Measurements from ENCODE around the gene HELZ2. TPM values are rescaled to one million over a fixed set of nuclear protein-coding genes. Genes with fewer than 3 reads are reported as not detected.

HELZ2 gene
- total RNA-seq, 1 experiment from 2014 or later, result 27.9 TPM

- Histone ChIP-seq H2BK120ac (ENCODE audit: low read depth, low read length, poor library complexity, severe bottlenecking) (no peak overlapping the region), H4K20me1 (ENCODE audit: control insufficient read depth, insufficient read depth, insufficient read length) (no peaks in the 10 kb centered on the region), H3K9me3 (ENCODE audit: control insufficient read depth, low read depth, low read length) (no peaks in the 10 kb centered on the region), H2BK20ac (ENCODE audit: low read depth, low read length, poor library complexity, severe bottlenecking) (no peak overlapping the region), H3K4ac (ENCODE audit: low read depth, low read length) (no peak overlapping the region), H3K18ac (ENCODE audit: insufficient read length, low read depth, low read length) (no peak overlapping the region), H3K79me2 (ENCODE audit: insufficient read depth, low read length) (no peaks in the 10 kb centered on the region), H3K79me1 (ENCODE audit: insufficient read depth, low read depth, low read length, poor library complexity, severe bottlenecking) (no peaks in the 10 kb centered on the region), H3K4me2 (ENCODE audit: insufficient read depth, insufficient read length, low read length) (no peak overlapping the region), H3K27me3 (ENCODE audit: insufficient read depth, low read length) (no peaks in the 10 kb centered on the region), H3T11ph (ENCODE audit: low read length) (no peak overlapping the region), H2AFZ (ENCODE audit: low read length) (no peak overlapping the region), H3K14ac (ENCODE audit: insufficient read depth, low read length) (no peak overlapping the region; the same call in 1 of the 2 replicates), H2BK5ac (ENCODE audit: insufficient read length, low read length) (no peak overlapping the region), H3K9ac (ENCODE audit: extremely low read depth, insufficient read length, low read length) (no peak overlapping the region), H4K5ac (ENCODE audit: insufficient read length, low read depth, low read length) (no peak overlapping the region), H3K23ac (ENCODE audit: insufficient read length, low read depth, low read length) (no peak overlapping the region), H4K91ac (ENCODE audit: insufficient read length, low read depth, low read length) (no peak overlapping the region), H3K27ac (ENCODE audit: insufficient read length, low read depth, low read length) (no peak overlapping the region), H2BK15ac (ENCODE audit: low read depth, low read length) (no peak overlapping the region), H4K8ac (replicated peaks; ENCODE audit: insufficient read length, low read depth, low read length) (no peak overlapping the region), H2BK12ac (ENCODE audit: insufficient read length, low read depth, low read length) (no peak overlapping the region), H3K56ac (ENCODE audit: insufficient read length, low read depth, low read length) (no peak overlapping the region), H3K23me2 (ENCODE audit: insufficient read length, low read depth, low read length, poor library complexity, severe bottlenecking) (no peaks in the 10 kb centered on the region), H2AK5ac (ENCODE audit: insufficient read length, low read length) (no peak overlapping the region), H3K4me1 (ENCODE audit: insufficient read depth, low read length) (no peaks in the 10 kb centered on the region)
- TF ChIP-seq, protein P1, sequence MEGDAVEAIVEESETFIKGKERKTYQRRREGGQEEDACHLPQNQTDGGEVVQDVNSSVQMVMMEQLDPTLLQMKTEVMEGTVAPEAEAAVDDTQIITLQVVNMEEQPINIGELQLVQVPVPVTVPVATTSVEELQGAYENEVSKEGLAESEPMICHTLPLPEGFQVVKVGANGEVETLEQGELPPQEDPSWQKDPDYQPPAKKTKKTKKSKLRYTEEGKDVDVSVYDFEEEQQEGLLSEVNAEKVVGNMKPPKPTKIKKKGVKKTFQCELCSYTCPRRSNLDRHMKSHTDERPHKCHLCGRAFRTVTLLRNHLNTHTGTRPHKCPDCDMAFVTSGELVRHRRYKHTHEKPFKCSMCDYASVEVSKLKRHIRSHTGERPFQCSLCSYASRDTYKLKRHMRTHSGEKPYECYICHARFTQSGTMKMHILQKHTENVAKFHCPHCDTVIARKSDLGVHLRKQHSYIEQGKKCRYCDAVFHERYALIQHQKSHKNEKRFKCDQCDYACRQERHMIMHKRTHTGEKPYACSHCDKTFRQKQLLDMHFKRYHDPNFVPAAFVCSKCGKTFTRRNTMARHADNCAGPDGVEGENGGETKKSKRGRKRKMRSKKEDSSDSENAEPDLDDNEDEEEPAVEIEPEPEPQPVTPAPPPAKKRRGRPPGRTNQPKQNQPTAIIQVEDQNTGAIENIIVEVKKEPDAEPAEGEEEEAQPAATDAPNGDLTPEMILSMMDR (conservative IDR thresholded peaks at IDR 0.05), result no peak
- no peak for DNase-seq
- peaks cover 2% of the 10 kb centered on the region; the same call in 1 of the 2 replicates for H3K27me3 Mint-ChIP-seq (ENCODE audit: low read depth)
- no peak overlapping the region for H3K4me3 Mint-ChIP-seq
- no peaks in the 10 kb centered on the region for H3K9me3 Mint-ChIP-seq
- H3K27ac Mint-ChIP-seq, result peak overlapping the region in 1 of 3 experiments; percentile 23; a peak in 1 of 7 replicates
- whole genome bisulfite sequencing (ENCODE audit: extremely low coverage, insufficient read length, low lambda C conversion rate), result no CpG with 5 or more reads among the region's 22 CpGs
- peaks cover 11 to 15% of the 10 kb centered on the region in 2 experiments for H3K4me1 Mint-ChIP-seq
- peaks cover 0 to 14% (median 8%) of the 10 kb centered on the region in 3 experiments; a peak in 6 of 7 replicates for H3K36me3 Mint-ChIP-seq (ENCODE audit: insufficient read depth in 1 of 3, low read depth in 3 of 3)
Measured at GRCh38 chr20:63585616-63586565, 11.9 kb upstream of the HELZ2 start.
